HG03469 (cell line): Measurements from ENCODE around the gene TRPC4.

Source experiments
- ATAC-seq: cut with Tn5 transposase; IDR thresholded peaks from one replicate; pipeline ENCODE4 v1.9.1; 2021; ENCODE audit warnings: mild to moderate bottlenecking, moderate library complexity, moderate number of reproducible peaks; ENCODE audit not compliant: unreplicated experiment

The TRPC4 gene

GRCh38 chr13:37663724-37664123 lies 205.8 kb downstream of the TRPC4 start:
- no peak for ATAC-seq

- ATAC-seq = no peak
These were observed 206.9 kb downstream of the TRPC4 start for GRCh38 chr13:37662624-37663023.

- no peak for ATAC-seq
These were observed 211.6 kb downstream of the TRPC4 start for GRCh38 chr13:37657956-37658355.

- ATAC-seq = no peak
These were observed 212.4 kb downstream of the TRPC4 start for GRCh38 chr13:37657134-37657533.

- ATAC-seq = no peak
These were observed 213.2 kb downstream of the TRPC4 start for GRCh38 chr13:37656247-37656940.

GRCh38 chr13:37652596-37652995 lies 217.0 kb downstream of the TRPC4 start:
- no peak for ATAC-seq

- no peak for ATAC-seq
These were observed 217.7 kb downstream of the TRPC4 start for GRCh38 chr13:37651891-37652290.

GRCh38 chr13:37648609-37649008 lies 221.0 kb downstream of the TRPC4 start:
- no peak for ATAC-seq

GRCh38 chr13:37647031-37647650 lies 222.4 kb downstream of the TRPC4 start:
- no peak for ATAC-seq

- ATAC-seq = no peak
These were observed 223.0 kb downstream of the TRPC4 start for GRCh38 chr13:37646531-37646930.

- ATAC-seq = no peak
These were observed 224.3 kb downstream of the TRPC4 start for GRCh38 chr13:37645181-37645740.

- no peak for ATAC-seq
These were observed 228.2 kb downstream of the TRPC4 start for GRCh38 chr13:37641391-37641790.

GRCh38 chr13:37640499-37640898 lies 229.1 kb downstream of the TRPC4 start:
- no peak for ATAC-seq

- ATAC-seq = no peak
These were observed 232.9 kb downstream of the TRPC4 start for GRCh38 chr13:37636701-37637100.

GRCh38 chr13:37632294-37632693 lies 237.3 kb downstream of the TRPC4 start:
- ATAC-seq = no peak

GRCh38 chr13:37627428-37627827 lies 242.1 kb downstream of the TRPC4 start:
- ATAC-seq = no peak

GRCh38 chr13:37621811-37622361 lies 247.7 kb downstream of the TRPC4 start:
- no peak for ATAC-seq

- no peak for ATAC-seq
These were observed 251.0 kb downstream of the TRPC4 start for GRCh38 chr13:37618554-37618953.

- no peak for ATAC-seq
These were observed 252.4 kb downstream of the TRPC4 start for GRCh38 chr13:37617173-37617572.

GRCh38 chr13:37616131-37616530 lies 253.4 kb downstream of the TRPC4 start:
- no peak for ATAC-seq

- ATAC-seq = no peak
These were observed 254.3 kb downstream of the TRPC4 start for GRCh38 chr13:37615276-37615675.

- no peak for ATAC-seq
These were observed 255.9 kb downstream of the TRPC4 start for GRCh38 chr13:37613638-37614037.
